Kidney tubule cell (primary cell): ENCODE data around the gene ADAMTS13.
A peak's percentile ranks its signal among the peaks of the same experiment; 100 is the strongest.
"Not testable (repeated sequence)": the region's sequence is repeated elsewhere in the genome, so short reads cannot be mapped to it uniquely, and the experiment has no call there.

ENCODE experiments used
- DNase-seq: peaks from one replicate; pipeline ENCODE4 v3.0.0-alpha.2; 2018; ENCODE audit warnings: low spot score

ADAMTS13 gene

GRCh38 chr9:133425049-133425632 is 3.0 kb downstream of the ADAMTS13 start:
- no peak for DNase-seq

- DNase-seq = no peak
These were observed 3.8 kb downstream of the ADAMTS13 start for GRCh38 chr9:133426011-133426410.

GRCh38 chr9:133427658-133428348 is 5.6 kb downstream of the ADAMTS13 start:
- DNase-seq = no peak

GRCh38 chr9:133428617-133429101 is 6.5 kb downstream of the ADAMTS13 start:
- peak; percentile 13 for DNase-seq

GRCh38 chr9:133429214-133429613 is 7.0 kb downstream of the ADAMTS13 start:
- no peak for DNase-seq

GRCh38 chr9:133429641-133430161 is 7.5 kb downstream of the ADAMTS13 start:
- DNase-seq = no peak

- DNase-seq = no peak
These were observed 8.1 kb downstream of the ADAMTS13 start for GRCh38 chr9:133430244-133430643.

- no peak for DNase-seq
These were observed 11.2 kb downstream of the ADAMTS13 start for GRCh38 chr9:133433351-133433843.

- DNase-seq = no peak
These were observed 14.5 kb downstream of the ADAMTS13 start for GRCh38 chr9:133436681-133437080.

GRCh38 chr9:133437753-133438531 is 15.8 kb downstream of the ADAMTS13 start:
- DNase-seq = no peak

GRCh38 chr9:133439337-133439736 is 17.2 kb downstream of the ADAMTS13 start:
- no peak for DNase-seq

- DNase-seq = no peak
These were observed 18.7 kb downstream of the ADAMTS13 start for GRCh38 chr9:133440874-133441273.

- DNase-seq = no peak
These were observed 19.4 kb downstream of the ADAMTS13 start for GRCh38 chr9:133441571-133441970.

GRCh38 chr9:133443248-133443647 is 21.1 kb downstream of the ADAMTS13 start:
- DNase-seq = no peak

GRCh38 chr9:133443982-133444381 is 21.8 kb downstream of the ADAMTS13 start:
- peak; percentile 25 for DNase-seq

- DNase-seq = no peak
These were observed 23.3 kb downstream of the ADAMTS13 start for GRCh38 chr9:133445293-133445969.

GRCh38 chr9:133448487-133448972 is 26.4 kb downstream of the ADAMTS13 start:
- no peak for DNase-seq

GRCh38 chr9:133449760-133450159 is 27.6 kb downstream of the ADAMTS13 start:
- DNase-seq = peak; percentile 73

- DNase-seq = not testable (repeated sequence)
These were observed 29.7 kb downstream of the ADAMTS13 start for GRCh38 chr9:133451865-133452264.

GRCh38 chr9:133452562-133452961 is 30.4 kb downstream of the ADAMTS13 start:
- no peak for DNase-seq

GRCh38 chr9:133453651-133454050 is 31.5 kb downstream of the ADAMTS13 start:
- DNase-seq = no peak

- no peak for DNase-seq
These were observed 32.2 kb downstream of the ADAMTS13 start for GRCh38 chr9:133454325-133454724.
